GM19238 (cell line): ENCODE data around the gene AMHR2.
"Not testable (repeated sequence)": the region's sequence is repeated elsewhere in the genome, so short reads cannot be mapped to it uniquely, and the experiment has no call there.

Experiments used
- DNase-seq: peaks from one replicate; pipeline ENCODE4 v3.0.0; 2011; ENCODE audit warnings: low spot score; ENCODE audit not compliant: insufficient read length

Gene AMHR2

GRCh38 chr12:53423597-53423996 is at the start of gene AMHR2:
Gene AMHR2 (plus strand): TSS chr12:53423855. CDS start chr12:53423935, 80 bp downstream.
- DNase-seq: no peak

DNA sequence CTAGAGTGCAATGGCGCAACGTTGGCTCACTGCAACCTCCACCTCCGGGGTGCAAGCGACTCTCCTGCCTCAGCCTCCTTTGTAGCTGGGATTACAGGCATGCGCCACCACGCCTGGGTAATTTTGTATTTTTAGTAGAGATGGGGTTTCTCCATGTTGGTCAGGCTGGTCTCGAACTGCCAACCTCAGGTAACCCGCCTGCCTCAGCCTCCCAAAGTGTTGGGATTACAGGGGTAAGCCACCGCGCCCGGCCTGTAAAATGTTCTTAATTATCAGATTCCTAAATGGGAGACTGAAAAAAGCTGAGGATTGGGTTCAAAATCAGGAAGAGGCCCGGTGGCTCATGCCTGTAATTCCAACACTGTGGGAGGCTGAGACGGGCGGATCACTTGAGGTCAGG is 49.4 kb upstream of the AMHR2 start:
- not testable (repeated sequence) for DNase-seq

GRCh38 chr12:53376747-53377146 is 46.9 kb upstream of the AMHR2 start:
- no peak for DNase-seq

DNA sequence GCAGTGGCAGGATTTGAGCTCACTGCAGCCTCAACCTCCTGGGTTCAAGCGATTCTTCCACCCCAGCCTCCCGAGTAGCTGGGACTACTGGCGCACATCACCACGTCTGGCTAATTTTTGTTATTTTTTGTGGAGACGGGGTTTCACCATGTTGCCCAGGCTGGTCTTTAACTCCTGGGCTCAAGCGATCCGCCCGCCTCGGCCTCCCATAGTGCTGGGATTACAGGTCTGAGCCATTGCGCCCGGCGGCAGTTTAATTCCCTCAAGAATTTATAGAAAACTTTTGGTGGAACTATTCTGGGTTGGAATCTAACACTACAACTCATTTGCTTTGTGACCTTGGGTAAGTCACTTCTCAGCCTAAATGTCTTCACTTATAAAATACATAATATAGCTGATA is 45.4 kb upstream of the AMHR2 start:
- no peak for DNase-seq

DNA sequence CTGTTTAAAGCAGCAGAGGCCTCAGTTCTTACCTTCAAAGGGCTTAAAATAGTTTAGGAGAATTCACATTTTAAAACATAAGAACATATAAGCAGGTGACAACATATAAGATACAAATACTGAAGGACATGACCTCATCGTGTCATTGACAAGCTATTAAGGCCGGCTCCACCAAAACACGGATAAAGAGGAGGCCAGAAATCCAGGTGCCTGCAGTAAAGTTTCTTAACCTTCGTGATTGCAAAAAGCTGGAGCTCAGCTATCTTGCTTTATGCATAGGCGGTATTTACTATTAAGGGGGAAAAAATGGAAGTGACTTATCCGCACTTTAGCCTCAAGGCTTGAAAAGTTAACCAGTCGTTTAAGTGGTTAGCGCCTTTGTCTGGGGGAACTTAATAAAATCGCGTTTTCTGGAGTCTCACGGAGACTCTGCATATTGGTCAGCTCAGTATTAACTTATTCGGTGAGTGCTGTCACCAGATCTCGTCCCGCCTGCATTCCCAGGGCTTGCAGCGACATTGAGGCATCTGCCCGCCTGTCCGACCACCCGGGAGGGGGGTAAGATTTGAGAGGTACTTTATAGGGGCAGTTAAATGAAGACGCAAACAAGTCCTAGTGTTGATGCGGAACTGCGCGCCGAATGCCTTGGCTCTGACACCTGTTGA is 44.8 kb upstream of the AMHR2 start:
- DNase-seq: no peak

DNA sequence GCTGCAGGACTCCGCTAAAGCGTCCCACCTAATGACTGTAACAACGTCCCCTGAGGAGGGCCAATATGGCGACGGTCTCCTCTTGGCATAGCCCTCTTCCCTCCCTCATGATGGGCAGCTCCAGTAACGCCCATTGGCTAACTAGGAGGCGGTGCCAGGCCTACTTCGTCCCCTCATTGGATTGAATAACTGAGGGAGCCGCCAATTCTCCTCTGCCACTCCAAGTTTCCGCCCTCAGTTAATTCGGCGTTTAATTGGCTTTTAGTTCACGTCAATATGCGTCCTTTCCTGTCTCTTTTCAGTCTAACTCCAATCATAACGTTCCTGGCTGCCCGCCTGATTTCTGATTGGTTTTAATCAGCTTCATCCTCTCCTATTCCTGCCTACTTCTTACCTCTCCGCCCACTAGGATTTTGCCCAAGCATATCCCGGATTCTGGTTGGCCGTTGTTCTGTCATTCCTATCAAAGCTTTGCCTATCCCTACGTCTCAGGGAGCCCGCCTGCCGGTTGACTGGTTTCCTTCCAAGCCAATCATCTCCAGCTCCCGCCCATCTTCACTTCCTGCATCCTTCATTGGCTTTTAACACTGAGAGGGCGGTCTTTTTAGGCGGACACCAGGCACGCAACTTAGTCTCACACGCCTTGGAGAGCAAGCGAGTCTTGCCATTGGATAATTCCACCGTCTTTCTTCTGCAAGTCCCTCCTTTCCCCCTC is 44.1 kb upstream of the AMHR2 start:
- peak; percentile 80 for DNase-seq

- DNase-seq: peak; percentile 69
Measured at GRCh38 chr12:53380104-53380793, 43.4 kb upstream of the AMHR2 start, which contains the start of gene SP1. Gene SP1 (plus strand): TSS chr12:53380176. CDS start chr12:53380292, 116 bp downstream.

GRCh38 chr12:53380794-53381730 is 42.6 kb upstream of the AMHR2 start:
- no peak for DNase-seq

GRCh38 chr12:53381731-53382630 is 41.7 kb upstream of the AMHR2 start:
- no peak for DNase-seq

DNA sequence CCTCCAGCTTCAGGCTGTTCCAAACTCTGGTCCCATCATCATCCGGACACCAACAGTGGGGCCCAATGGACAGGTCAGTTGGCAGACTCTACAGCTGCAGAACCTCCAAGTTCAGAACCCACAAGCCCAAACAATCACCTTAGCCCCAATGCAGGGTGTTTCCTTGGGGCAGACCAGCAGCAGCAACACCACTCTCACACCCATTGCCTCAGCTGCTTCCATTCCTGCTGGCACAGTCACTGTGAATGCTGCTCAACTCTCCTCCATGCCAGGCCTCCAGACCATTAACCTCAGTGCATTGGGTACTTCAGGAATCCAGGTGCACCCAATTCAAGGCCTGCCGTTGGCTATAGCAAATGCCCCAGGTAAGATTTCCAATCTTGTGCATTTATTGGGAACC is 40.4 kb upstream of the AMHR2 start:
- no peak for DNase-seq

GRCh38 chr12:53386381-53386780 is 37.3 kb upstream of the AMHR2 start:
- DNase-seq: not testable (repeated sequence)

GRCh38 chr12:53388932-53389331 is 34.7 kb upstream of the AMHR2 start:
- no peak for DNase-seq

DNA sequence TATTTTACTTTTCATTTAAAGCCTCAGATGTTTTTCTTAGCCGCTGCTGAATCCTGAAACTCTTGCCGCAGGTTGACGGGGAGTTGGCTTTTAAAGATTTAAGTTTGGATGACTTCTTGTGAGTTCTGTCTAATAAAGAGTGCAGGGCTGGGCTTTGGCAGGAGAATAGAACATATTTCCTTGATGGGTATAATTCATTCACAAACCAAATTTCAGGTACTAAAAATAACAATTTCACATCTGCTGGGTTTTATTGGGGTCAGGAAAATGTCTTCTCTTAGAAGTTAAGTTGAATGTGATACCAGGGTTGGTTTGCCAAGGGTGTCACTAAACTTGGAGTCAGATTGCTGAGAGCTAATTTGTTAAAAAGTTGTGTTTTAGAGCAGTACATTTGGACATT is 34.0 kb upstream of the AMHR2 start:
- DNase-seq: no peak

DNA sequence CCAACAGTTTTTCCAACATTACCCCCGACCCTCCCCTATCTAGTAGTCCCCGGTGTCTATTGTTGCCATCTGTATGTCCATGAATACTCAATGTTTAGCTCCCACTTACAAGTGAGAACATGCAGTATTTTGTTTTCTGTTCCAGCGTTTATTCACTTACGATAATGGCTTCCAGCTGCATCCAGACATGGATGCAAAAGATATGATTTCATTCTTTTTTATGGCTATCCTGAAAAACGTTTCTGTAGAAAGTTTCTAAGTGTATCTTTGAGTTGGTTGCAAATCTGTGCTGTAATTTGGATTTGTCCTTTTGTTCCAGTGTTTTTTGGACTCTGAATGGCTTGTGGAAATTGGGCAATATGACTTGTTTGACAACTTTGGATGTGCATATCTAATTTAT is 31.9 kb upstream of the AMHR2 start:
- DNase-seq: no peak

GRCh38 chr12:53399896-53400295 is 23.8 kb upstream of the AMHR2 start:
- DNase-seq: no peak

- not testable (repeated sequence) for DNase-seq
Measured at GRCh38 chr12:53402351-53402750, 21.3 kb upstream of the AMHR2 start.

GRCh38 chr12:53402871-53403270 is 20.8 kb upstream of the AMHR2 start:
- no peak for DNase-seq

DNA sequence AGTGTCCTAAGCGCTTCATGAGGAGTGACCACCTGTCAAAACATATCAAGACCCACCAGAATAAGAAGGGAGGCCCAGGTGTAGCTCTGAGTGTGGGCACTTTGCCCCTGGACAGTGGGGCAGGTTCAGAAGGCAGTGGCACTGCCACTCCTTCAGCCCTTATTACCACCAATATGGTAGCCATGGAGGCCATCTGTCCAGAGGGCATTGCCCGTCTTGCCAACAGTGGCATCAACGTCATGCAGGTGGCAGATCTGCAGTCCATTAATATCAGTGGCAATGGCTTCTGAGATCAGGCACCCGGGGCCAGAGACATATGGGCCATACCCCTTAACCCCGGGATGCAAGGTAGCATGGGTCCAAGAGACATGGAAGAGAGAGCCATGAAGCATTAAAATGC is 12.7 kb upstream of the AMHR2 start:
- DNase-seq: no peak

DNA sequence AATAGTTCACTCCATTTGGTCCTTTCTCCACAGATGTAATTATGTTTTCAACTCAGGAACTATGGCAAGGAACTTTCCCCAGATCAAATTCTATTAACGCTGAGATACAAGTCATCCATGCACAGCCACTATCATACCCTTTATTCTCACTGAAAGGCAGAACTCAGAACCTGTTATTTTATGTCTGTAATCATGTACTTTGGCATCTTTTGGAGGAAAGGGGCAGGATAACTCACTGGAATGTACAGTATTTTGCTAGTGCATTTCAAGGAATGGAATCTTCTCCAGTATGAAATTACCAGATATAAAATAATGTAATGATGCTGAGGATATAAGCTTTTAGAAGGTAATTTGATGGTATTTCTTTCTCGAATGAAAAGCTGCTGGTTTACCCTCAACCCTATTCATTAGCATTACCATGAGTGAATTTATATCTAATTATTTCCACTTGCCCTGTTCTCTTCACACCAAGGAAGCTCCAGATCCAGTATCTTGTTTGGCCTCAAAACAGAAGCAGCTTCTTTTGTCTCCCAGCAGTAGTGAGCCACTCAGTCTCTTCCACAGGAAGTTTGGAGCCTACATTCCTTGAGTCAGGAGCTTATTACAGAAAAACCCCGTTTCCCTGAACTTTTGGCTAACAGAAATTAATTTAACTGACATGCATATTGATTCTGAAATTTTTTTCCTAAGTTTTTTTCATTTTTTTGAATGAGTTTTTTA is 10.0 kb upstream of the AMHR2 start:
- DNase-seq: no peak
